Measurements from ENCODE around the gene CYB5R4.

The CYB5R4 gene

DNA sequence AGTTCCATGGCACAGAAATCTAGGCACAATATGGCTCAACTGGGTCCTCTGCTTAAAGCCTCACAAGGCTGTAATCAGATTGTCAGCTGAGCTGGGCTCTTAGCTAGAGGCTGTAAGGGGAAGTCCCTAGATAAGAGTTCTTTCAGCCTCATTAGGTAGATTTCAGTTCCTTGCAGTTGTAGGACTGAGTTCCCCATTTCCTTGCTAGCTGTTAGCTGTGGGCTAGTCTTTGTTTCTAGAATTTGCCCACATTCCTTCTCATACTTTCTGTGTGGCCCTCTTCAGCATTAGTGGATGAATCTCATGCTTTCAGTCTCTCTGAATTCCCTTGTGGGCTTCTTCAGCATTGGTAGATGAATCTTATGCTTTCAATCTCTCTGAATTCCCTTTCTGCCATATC is 103.1 kb downstream of the CYB5R4 start:
- TF ChIP-seq, protein P1, sequence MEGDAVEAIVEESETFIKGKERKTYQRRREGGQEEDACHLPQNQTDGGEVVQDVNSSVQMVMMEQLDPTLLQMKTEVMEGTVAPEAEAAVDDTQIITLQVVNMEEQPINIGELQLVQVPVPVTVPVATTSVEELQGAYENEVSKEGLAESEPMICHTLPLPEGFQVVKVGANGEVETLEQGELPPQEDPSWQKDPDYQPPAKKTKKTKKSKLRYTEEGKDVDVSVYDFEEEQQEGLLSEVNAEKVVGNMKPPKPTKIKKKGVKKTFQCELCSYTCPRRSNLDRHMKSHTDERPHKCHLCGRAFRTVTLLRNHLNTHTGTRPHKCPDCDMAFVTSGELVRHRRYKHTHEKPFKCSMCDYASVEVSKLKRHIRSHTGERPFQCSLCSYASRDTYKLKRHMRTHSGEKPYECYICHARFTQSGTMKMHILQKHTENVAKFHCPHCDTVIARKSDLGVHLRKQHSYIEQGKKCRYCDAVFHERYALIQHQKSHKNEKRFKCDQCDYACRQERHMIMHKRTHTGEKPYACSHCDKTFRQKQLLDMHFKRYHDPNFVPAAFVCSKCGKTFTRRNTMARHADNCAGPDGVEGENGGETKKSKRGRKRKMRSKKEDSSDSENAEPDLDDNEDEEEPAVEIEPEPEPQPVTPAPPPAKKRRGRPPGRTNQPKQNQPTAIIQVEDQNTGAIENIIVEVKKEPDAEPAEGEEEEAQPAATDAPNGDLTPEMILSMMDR (IDR thresholded peaks at IDR 0.05; ENCODE audit: insufficient read depth, missing control alignments), result no peak
- DNase-seq (ENCODE audit: insufficient read length, low spot score) (no peak), FAIRE-seq (no peak)

- FAIRE-seq, result no peak
- TF ChIP-seq, protein P1 (IDR thresholded peaks at IDR 0.05; ENCODE audit: insufficient read depth, missing control alignments), result no peak
- no peak for DNase-seq (ENCODE audit: insufficient read length, low spot score)
Observed at GRCh38 chr6:83966539-83966938, 107.0 kb downstream of the CYB5R4 start.

DNA sequence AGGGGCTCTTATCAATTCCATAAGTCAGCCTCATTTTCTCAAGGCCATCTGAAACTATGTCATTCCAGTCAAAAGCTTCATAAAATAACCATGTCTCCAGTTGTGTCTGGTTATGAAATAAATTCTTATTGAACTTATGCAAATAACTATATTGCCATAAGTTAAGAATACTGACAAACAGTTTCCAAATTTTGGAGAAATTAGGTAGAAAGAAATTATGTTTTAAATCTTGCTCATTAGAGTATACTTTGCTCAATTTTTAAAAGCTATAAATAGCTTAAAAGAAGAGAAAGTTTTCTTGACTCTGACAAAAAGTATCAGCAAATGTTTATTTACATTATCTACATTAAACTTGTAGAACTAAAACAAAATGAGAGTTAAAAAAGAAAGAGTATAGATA is 111.1 kb downstream of the CYB5R4 start:
- no peak for DNase-seq (ENCODE audit: insufficient read length, low spot score)
- TF ChIP-seq, protein P1 (IDR thresholded peaks at IDR 0.05; ENCODE audit: insufficient read depth, missing control alignments), result no peak
- no peak for FAIRE-seq

- no peak for FAIRE-seq
- no peak for DNase-seq (ENCODE audit: insufficient read length, low spot score)
- TF ChIP-seq, protein P1 (IDR thresholded peaks at IDR 0.05; ENCODE audit: insufficient read depth, missing control alignments), result no peak
Observed at GRCh38 chr6:83974409-83975050, 115.0 kb downstream of the CYB5R4 start.

DNA sequence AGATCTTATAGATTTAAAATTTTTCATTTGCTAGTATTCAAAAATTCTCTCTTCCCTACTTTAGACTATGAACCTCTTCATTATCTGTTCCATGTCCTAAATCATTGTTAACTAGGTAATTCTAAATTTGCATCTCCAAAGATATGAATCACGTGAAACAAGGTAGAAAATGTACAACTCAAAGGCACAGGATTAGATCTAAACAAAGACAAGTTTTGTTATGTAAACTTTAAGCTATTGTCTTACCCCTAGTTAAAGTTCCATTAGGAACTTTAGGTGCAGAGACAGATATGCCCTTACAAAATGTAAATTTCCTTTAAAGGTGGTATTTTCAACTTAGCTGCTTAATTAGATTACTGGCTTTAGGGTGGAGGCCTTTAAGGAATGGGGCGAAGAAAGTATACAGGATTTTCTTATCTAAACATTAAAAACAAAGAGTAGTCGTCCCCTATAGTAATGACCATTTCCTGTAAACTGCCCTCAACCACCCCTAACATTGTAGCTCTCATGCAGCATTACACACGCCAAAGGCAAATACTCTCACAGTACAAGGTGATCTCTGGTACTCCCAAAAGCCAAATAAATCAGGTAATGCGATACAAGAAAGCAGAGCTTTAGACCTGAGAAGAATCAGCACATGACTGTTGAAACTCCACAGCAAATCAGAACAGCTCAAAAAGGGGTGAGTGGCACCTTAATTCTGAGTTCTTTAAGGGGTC is 116.7 kb downstream of the CYB5R4 start:
- FAIRE-seq (no peak), DNase-seq (ENCODE audit: insufficient read length, low spot score) (no peak)
- TF ChIP-seq, protein P1 (IDR thresholded peaks at IDR 0.05; ENCODE audit: insufficient read depth, missing control alignments), result no peak

DNA sequence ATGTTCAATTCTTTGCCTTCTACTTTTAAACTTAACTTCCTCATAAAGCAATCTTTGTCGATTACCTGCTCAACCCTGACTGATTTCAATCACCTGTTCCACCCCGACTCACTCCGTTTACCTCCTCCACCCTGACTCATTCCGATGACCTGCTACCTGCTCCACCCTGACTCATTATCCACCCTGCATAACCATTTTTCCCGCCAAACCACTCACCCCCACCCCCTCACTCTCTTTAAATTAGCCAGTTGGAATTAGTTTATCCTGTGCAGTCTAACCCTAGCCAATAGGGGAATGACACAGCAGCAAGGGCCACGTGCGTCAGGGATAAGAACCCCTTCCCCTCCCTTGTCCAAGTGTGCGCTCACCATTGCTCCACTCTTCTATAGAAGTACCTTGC is 117.4 kb downstream of the CYB5R4 start:
- FAIRE-seq, result no peak
- TF ChIP-seq, protein P1 (IDR thresholded peaks at IDR 0.05; ENCODE audit: insufficient read depth, missing control alignments), result no peak
- no peak for DNase-seq (ENCODE audit: insufficient read length, low spot score)

DNA sequence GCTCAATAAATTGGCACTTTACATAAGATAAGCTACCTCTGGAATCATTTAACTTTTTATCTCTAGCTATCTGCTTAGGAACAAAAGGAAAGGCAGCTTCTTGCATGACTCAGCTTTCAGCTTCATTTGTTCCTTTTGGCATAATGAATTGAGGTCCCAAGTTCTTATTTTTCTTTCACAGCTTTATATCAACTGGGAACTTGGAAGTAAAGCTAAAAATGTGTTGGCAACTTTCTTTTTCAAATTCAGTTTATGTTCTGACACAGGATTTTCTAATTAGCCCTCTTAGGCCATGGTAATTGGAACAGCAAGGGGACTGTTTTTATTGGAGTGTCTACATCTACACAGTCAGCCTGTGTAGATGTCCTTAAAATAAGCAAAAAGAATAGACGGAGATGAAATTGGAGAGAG is 118.8 kb downstream of the CYB5R4 start:
- DNase-seq (ENCODE audit: insufficient read length, low spot score) (no peak), FAIRE-seq (no peak)
- TF ChIP-seq, protein P1 (IDR thresholded peaks at IDR 0.05; ENCODE audit: insufficient read depth, missing control alignments), result no peak

All from D721Med (cell line).